HG03066 (cell line): Measurements from ENCODE around the gene CAVIN1.
A peak's percentile ranks its signal among the peaks of the same experiment; 100 is the strongest.
"Not testable (repeated sequence)": the region's sequence is repeated elsewhere in the genome, so short reads cannot be mapped to it uniquely, and the experiment has no call there.

ENCODE experiments used
- ATAC-seq: cut with Tn5 transposase; IDR thresholded peaks from one replicate; pipeline ENCODE4 v1.9.1; 2021; ENCODE audit warnings: low read depth; ENCODE audit not compliant: unreplicated experiment

Gene CAVIN1

GRCh38 chr17:42406615-42407288 is 16.3 kb downstream of the CAVIN1 start:
- no peak for ATAC-seq

- no peak for ATAC-seq
Observed at GRCh38 chr17:42405963-42406495, 17.0 kb downstream of the CAVIN1 start.

GRCh38 chr17:42405076-42405475 is 18.0 kb downstream of the CAVIN1 start:
- no peak for ATAC-seq

- no peak for ATAC-seq
Observed at GRCh38 chr17:42404326-42405055, 18.6 kb downstream of the CAVIN1 start.

DNA sequence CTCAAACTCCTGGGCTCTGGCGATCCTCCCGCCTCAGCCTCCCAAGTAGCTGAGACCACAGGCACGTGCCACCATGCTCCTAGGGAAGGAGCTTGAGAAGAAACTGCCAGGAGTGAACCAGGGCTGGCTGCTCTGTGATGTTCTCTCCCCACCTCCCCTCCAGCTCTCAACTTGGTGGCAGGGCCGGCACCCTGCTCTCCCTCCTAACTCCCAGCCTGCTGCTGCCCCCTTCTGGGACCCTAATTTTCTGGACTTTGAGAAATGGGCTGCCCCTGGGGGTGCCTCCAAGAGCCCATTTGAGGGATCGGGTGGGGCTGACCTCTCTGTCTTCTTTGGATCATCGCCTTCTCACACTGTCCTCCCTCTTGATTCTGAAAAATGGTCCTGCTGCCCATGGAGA is 19.9 kb downstream of the CAVIN1 start:
- ATAC-seq, result no peak

- no peak for ATAC-seq
Observed at GRCh38 chr17:42402117-42402516, 20.9 kb downstream of the CAVIN1 start.

DNA sequence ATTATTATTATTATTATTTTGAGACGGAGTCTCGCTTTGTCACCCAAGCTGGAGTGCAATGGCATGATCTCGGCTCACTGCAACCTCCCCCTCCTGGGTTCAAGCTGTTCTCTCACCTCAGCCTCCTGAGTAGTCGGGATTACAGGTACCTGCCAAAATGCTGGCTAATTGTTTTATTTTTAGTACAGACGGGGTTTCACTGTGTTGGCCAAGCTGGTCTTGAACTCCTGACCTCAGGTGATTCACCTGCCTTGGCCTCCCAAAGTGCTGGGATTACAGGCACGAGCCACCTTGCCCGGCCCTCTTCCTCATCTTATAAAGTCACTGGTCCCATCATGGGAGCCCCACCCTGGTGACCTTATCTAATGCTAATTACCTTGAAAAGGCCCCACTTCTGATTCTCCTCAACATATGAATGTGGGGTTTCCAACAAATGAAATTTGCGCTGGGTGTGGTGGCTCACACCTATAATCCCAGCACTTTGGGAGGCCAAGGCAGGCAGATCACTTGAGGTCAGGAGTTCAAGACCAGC is 22.1 kb downstream of the CAVIN1 start:
- not testable (repeated sequence) for ATAC-seq

DNA sequence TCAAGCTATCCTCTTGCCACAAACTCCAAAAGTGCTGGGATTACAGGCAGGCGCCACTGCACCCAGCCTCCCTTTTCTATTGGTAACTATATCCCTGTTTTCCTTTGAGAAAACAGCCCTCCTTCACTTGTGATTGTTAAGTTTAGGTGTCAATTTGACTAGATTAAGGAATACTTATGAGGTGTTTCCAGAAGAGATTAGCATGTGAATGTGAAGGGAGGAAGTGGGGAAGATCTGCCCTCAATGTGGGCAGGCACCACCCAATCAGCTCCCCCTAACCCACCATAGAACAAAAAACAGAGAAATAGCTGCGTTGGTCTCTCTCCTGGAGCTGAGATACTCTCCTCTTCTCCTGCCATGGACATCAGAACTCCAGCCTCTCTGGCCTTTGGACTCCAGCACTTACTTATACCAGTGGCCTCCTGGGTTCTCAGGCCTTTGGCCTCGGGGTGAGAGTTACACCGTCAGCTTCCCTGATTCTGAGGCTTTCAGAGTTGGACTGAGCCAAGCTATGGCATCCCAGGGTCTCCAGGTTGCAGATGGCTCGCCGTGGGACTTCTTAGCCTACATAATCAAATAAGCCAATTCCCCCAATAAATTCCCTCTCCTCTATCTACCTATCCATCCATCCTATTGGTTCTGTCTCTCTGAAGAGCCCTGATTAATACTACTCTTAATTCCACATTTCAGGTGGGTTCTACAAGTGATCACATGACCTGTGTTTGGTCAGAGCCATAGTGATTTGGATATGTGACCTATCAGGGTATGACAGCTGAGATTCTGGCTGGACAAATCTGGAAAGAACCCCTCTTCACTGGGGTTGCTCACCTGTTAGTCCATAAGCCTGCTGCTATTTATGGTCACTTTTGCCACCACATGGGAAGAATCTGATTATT is 22.9 kb downstream of the CAVIN1 start:
- ATAC-seq, result no peak

- no peak for ATAC-seq
Observed at GRCh38 chr17:42399121-42399520, 23.9 kb downstream of the CAVIN1 start.

DNA sequence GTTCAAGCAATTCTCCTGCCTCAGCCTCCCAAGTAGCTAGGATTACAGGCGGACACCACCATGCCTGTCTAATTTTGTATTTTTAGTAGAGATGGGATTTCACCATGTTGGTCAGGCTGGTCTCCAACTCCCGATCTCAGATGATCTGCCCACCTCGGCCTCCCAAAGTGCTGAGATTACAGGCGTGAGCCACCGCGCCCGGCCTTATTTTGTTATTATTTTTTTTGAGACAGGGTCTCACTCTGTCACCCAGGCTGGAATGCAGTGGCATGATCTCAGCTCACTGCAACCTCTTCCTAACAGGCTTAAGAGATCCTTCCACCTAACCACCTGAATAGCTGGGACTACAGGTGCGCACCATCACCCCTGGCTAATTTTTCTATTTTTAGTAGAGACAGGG is 27.5 kb downstream of the CAVIN1 start:
- ATAC-seq, result not testable (repeated sequence)

- ATAC-seq, result no peak
Observed at GRCh38 chr17:42394838-42395237, 28.2 kb downstream of the CAVIN1 start.

GRCh38 chr17:42392692-42393415 is 30.2 kb downstream of the CAVIN1 start:
- ATAC-seq, result no peak

DNA sequence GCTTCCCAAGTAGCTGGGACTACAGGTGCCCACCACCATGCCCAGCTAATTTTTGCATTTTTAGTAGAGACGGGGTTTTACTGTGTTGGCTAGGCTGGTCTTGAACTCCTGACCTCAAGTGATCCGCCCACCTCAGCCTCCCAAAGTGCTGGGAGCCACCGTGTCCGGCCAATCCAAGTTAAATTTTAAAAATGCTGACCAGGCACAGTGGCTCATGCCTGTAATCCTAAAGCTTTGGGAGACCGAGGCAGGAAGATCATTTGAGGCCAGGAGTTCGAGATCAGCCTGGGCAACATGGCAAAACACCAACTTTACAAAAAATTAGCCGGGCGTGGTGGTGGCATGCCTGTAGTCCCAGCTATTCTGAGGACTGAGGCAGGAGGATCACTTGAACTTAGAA is 31.6 kb downstream of the CAVIN1 start:
- not testable (repeated sequence) for ATAC-seq

- no peak for ATAC-seq
Observed at GRCh38 chr17:42389899-42390298, 33.2 kb downstream of the CAVIN1 start.

- peak; percentile 26 for ATAC-seq
Observed at GRCh38 chr17:42389135-42389417, 34.0 kb downstream of the CAVIN1 start.

GRCh38 chr17:42388381-42389134 is 34.5 kb downstream of the CAVIN1 start, which contains the start of gene STAT3:
Gene STAT3 (minus strand): TSS chr17:42388442. CDS start chr17:42348516, 39,926 bp downstream.
- ATAC-seq, result peak; percentile 89

DNA sequence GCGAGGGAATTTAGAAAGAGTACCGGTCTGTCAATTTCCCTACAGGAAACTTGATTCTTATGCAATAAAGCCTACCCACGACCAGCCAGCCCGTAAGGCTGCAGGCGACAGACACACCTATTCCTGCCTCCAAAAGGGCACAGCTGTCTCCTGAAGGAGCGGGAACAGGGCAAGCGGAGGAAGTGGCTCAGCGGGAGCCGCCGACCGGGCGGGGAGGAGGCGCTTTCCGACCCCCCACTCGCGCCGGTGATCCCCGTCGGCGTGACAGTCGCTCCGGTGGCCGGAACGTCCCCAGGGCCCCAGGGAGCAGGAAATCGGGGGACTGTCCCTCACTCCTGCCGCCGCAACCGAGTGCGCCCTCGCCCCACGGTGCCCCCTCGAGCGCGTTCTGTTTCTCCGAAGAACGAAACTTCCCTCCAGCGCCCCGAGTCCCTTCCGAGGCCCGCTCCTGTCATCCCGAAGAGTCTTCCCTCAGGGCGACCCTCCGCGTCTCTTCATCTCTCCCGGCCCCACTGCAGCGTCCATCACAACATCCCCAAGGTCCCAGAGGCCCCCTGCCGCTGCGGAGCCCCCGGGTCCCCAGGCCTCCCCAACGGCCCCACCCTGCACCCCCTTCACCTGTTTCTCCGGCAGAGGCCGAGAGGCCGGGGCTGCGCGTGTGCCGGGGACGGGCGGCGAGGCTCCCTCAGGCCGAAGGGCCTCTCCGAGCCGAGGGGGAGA is 35.2 kb downstream of the CAVIN1 start:
- peak; percentile 5 for ATAC-seq

GRCh38 chr17:42386777-42387657 is 36.0 kb downstream of the CAVIN1 start:
- ATAC-seq, result no peak
